ENCODE measurements around the gene STK36.

Gene STK36

GRCh38 chr2:218671654-218672566 lies at the start of gene STK36, which contains the start of gene RNF25:
TSS of gene STK36 (plus strand) at chr2:218672086. CDS start at chr2:218672830, 744 bp downstream.
TSS of gene RNF25 (minus strand) at chr2:218672002. CDS start at chr2:218671970, 32 bp downstream.
- DNase-seq = peak; percentile 83 to 97 (median 92)
- intact Hi-C loops (cut with DNase I) = loop anchor here (5.0 kb wide), 1 partner anchor 40 kb away; the partner anchor contains the start of gene TTLL4

GRCh38 chr2:218622606-218623365 lies 49.1 kb upstream of the STK36 start:
- intact Hi-C loops (cut with DNase I) = no loop called here

GRCh38 chr2:218623366-218623705 lies 48.5 kb upstream of the STK36 start:
- intact Hi-C loops (cut with DNase I) = no loop called here
- DNase-seq = no peak

More at GRCh38 chr2:218622606-218623365, 49.1 kb upstream of the STK36 start:
- DNase-seq = no peak

- no peak for DNase-seq
- intact Hi-C loops (cut with DNase I) = no loop called here
Measured at GRCh38 chr2:218626369-218626768, 45.5 kb upstream of the STK36 start.

GRCh38 chr2:218627939-218628338 lies 43.9 kb upstream of the STK36 start:
- intact Hi-C loops (cut with DNase I) = no loop called here
- DNase-seq = no peak

GRCh38 chr2:218631837-218632236 lies 40.0 kb upstream of the STK36 start:
- DNase-seq = no peak
- intact Hi-C loops (cut with DNase I) = no loop called here

GRCh38 chr2:218635719-218636118 lies 36.2 kb upstream of the STK36 start:
- DNase-seq = no peak

GRCh38 chr2:218638372-218638771 lies 33.5 kb upstream of the STK36 start:
- intact Hi-C loops (cut with DNase I) = no loop called here
- DNase-seq = no peak

More at GRCh38 chr2:218635719-218636118, 36.2 kb upstream of the STK36 start:
- intact Hi-C loops (cut with DNase I) = no loop called here

GRCh38 chr2:218642121-218642656 lies 29.7 kb upstream of the STK36 start:
- intact Hi-C loops (cut with DNase I) = no loop called here
- no peak for DNase-seq

- intact Hi-C loops (cut with DNase I) = no loop called here
- DNase-seq = no peak
Measured at GRCh38 chr2:218642786-218643185, 29.1 kb upstream of the STK36 start.

- intact Hi-C loops (cut with DNase I) = no loop called here
- DNase-seq = no peak
Measured at GRCh38 chr2:218643751-218644310, 28.1 kb upstream of the STK36 start.

GRCh38 chr2:218644721-218645120 lies 27.2 kb upstream of the STK36 start:
- intact Hi-C loops (cut with DNase I) = no loop called here
- peak in 23 of 42 donors; percentile 4 to 59 (median 20) for DNase-seq

GRCh38 chr2:218645126-218645525 lies 26.8 kb upstream of the STK36 start:
- DNase-seq = no peak
- intact Hi-C loops (cut with DNase I) = no loop called here

- intact Hi-C loops (cut with DNase I) = no loop called here
- peak in 41 of 42 donors; percentile 23 to 80 (median 59) for DNase-seq
Measured at GRCh38 chr2:218648088-218648786, 23.6 kb upstream of the STK36 start.

GRCh38 chr2:218648787-218649100 lies 23.1 kb upstream of the STK36 start:
- DNase-seq = no peak
- intact Hi-C loops (cut with DNase I) = no loop called here

- DNase-seq = no peak
- intact Hi-C loops (cut with DNase I) = loop anchor here (5.0 kb wide), 1 partner anchor 253 kb away; no protein-coding TSS in a partner anchor
Measured at GRCh38 chr2:218655751-218656150, 16.1 kb upstream of the STK36 start.

- peak in 16 of 42 donors; percentile 4 to 45 (median 24) for DNase-seq
- intact Hi-C loops (cut with DNase I) = loop anchor here (5.0 kb wide), 1 partner anchor 256 kb away; no protein-coding TSS in a partner anchor
Measured at GRCh38 chr2:218658671-218659257, 13.1 kb upstream of the STK36 start.

GRCh38 chr2:218659258-218659987 lies 12.5 kb upstream of the STK36 start, which contains the start of the genes BCS1L and ZNF142:
TSS of gene BCS1L (plus strand) at chr2:218659683. CDS start at chr2:218660988, 1,305 bp downstream.
TSS of gene ZNF142 (minus strand) at chr2:218659623. CDS start at chr2:218656429, 3,194 bp downstream.
- intact Hi-C loops (cut with DNase I) = loop anchor here (5.0 kb wide), 1 partner anchor 257 kb away; no protein-coding TSS in a partner anchor
- DNase-seq = peak; percentile 90 to 98 (median 95)
